HG03521 (cell line): ENCODE results near the gene MILR1.
"Not testable (repeated sequence)": the region's sequence is repeated elsewhere in the genome, so short reads cannot be mapped to it uniquely, and the experiment has no call there.

Experiments used
- ATAC-seq: cut with Tn5 transposase; IDR thresholded peaks from one replicate; pipeline ENCODE4 v1.9.1; 2021; ENCODE audit warnings: mild to moderate bottlenecking, moderate library complexity; ENCODE audit not compliant: unreplicated experiment

The MILR1 gene

DNA sequence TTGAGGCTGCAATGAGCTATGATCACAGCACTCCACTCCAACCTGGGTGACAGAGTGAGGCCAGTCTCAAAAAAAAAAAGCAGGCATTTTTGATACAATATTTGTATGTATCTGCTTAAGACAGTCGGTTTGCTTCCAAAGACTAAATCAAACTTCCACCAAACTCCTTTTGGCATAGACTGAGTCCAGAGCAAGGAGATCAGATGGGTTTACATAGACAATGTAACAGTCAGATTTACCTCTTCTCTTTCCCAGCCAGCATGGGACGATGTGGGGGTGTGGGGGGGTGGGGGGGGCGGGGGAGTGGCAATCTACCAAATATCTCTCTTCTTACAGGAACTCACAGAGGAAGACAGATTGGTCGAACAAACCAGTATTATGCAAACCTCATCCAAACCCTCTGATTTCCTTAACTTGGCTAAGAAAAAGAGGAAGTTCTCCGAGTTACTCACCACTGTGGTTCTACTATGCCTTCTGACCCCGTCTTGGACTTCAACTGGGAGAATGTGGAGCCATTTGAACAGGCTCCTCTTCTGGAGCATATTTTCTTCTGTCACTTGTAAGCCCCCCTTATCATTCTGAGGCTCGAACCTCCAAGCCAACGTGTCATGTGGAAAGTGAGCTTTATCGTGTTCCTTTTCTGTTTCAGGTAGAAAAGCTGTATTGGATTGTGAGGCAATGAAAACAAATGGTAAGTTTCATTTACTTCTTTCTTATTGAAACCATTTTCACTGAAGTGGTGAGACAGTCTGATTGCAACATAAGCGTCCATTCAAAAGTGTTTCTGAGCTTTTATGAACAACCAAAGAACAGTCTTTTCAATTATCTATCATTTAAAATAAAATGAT lies at the start of gene MILR1:
Gene MILR1 (plus strand): TSS at position 451 of the 848 bp plus-strand sequence. CDS start 54 bp downstream, at position 505.
- no peak for ATAC-seq

DNA sequence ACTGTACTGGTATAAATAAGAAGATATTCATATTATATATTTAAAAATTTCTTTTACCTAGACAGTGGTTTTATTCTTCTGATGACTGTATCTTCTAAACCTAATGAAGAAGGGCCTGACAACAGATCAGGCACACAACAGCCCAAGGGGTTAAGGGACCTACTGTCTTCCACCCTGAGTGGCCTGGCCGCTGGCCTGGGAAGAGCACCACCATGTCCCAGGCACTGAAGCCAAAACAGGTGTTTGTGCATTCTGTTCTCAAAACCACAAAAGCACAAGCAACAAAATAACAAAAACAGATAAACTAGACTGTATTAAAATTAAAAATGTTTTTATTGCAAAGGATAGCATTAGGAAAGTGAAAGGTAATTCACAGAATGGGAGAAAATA lies 49.2 kb upstream of the MILR1 start:
- ATAC-seq = no peak

DNA sequence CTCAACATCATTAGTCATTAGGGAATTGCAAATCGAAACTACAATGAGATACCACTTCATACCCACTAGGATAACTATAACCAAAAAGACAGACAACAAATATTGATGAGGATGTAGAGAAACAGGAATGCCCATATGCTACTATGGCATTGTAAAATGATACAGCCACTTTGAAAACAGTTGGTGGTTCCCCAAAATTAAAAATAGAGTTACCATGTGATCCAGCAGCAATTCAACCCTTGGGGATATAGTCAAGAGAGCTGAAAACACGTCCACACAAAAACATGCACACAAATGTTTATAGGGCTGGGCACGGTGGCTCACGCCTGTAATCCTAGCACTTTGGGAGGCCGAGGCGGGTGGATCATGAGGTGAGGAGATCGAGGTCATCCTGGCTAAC lies 48.3 kb upstream of the MILR1 start:
- ATAC-seq = no peak

DNA sequence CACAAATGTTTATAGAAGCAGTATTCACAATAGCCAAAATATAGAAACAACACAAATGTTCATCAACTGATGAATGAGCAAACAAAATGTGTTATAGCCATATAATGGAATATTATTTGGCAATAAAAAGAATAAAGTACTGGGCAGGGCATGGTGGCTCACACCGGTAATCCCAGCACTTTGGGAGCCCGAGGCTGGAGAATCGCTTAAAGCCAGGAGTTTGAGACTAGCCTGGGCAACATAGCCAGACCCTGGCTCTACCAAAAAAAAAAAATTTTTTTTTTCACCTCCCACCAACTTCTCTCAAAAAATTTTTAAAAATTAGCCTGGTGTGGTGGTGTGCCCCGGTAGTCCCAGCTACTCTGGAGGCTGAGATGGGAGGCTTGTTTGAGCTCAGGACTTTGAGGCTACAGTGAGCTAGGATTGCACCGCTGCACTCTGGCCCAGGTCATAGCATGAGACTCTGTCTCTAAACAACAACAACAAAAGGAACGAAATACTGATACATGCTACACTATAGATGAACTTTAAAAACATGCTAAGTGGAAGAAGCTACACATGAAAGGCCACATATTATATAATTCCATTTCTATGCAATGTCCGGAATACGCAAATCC lies 47.6 kb upstream of the MILR1 start:
- no peak for ATAC-seq

- ATAC-seq = no peak
These were observed 47.0 kb upstream of the MILR1 start for GRCh38 chr17:64401941-64402340.

- no peak for ATAC-seq
These were observed 46.4 kb upstream of the MILR1 start for GRCh38 chr17:64402469-64402868.

DNA sequence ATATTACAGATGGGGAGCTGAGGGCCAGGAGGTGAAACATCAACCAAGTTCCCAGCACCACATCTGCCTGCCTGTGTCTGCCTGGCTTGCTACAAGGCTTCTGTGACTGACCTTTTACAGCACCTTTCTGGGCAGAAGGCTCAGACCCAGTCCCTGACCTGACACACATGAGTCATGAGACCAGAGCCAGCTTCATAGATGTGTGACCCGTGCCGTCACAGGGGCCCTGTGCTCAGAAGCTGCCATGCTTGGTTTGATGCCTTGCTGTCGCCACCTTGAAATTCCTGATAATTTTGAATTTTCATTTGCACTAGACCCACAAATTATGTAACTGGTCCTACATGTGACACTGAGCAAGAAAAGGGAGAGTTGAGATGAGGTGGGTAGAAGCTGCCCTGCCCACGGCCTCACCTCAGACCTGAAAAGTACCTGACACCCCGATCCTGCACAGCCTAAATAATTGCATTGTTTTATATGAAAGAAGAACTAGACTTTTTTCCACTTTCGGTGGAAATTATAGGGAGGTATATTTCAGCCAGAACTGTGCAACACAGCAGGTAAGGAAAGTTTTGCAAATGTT lies 44.9 kb upstream of the MILR1 start:
- ATAC-seq = no peak

GRCh38 chr17:64406321-64407200 lies 42.4 kb upstream of the MILR1 start:
- ATAC-seq = no peak

GRCh38 chr17:64410750-64411490 lies 38.0 kb upstream of the MILR1 start:
- ATAC-seq = no peak

DNA sequence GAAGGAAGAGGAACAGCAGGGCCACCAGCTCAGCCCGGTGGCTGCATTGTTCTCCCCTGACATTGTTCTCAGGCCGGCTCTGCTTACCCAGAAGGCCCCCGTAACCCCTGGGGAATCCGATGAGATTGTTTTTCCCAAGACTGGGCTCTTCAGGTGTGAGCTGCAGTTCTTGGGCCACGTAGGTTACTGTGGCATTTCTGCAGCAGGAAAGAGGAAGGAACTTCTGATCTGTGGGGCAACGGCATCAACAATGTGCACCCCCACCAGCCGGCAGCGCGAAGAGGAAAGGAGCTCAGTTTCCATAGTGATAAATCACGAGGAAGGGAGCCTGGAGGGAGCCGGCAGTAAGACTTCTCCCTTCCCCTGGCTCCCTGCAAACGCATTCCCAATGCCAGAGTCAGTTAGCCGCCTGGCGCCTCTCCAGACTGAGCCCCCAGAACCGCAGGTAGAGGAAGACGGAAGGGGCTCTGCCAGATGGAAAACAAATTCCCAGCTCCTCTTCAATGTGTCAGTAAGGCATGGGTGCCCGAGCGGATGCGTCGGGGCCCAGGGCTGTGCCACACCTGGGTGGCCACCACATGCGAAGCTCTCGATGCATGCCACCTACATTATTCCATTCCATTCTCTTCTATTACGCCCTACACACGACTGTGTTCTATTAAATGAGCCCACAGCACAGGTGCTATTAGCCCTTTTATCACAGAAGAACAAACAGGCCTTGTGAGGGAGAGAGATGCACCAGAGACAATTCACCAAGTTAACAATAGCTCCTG lies 36.7 kb upstream of the MILR1 start:
- ATAC-seq = no peak

DNA sequence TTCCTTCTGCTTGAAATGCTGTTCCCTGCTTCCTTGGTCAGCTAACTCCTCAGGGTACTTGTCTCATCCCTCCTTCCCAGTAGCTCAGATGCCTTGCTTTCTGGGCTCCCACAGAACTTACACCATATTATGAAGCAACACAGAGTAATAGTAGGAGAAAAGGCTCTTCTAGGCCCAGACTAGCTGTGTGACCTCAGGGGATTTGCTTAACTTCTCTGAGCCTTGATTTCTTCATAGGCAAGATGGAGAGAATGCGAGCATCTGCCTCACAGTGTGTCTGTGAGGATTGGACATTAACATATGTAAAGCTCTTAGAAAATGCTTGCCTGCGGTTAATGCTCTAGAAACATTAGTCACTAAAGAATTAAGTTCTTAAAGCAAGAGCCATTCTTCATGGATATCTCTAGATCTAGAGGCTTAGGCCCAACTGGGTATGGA lies 36.0 kb upstream of the MILR1 start:
- no peak for ATAC-seq

GRCh38 chr17:64413513-64413912 lies 35.4 kb upstream of the MILR1 start:
- peak; percentile 82 for ATAC-seq

DNA sequence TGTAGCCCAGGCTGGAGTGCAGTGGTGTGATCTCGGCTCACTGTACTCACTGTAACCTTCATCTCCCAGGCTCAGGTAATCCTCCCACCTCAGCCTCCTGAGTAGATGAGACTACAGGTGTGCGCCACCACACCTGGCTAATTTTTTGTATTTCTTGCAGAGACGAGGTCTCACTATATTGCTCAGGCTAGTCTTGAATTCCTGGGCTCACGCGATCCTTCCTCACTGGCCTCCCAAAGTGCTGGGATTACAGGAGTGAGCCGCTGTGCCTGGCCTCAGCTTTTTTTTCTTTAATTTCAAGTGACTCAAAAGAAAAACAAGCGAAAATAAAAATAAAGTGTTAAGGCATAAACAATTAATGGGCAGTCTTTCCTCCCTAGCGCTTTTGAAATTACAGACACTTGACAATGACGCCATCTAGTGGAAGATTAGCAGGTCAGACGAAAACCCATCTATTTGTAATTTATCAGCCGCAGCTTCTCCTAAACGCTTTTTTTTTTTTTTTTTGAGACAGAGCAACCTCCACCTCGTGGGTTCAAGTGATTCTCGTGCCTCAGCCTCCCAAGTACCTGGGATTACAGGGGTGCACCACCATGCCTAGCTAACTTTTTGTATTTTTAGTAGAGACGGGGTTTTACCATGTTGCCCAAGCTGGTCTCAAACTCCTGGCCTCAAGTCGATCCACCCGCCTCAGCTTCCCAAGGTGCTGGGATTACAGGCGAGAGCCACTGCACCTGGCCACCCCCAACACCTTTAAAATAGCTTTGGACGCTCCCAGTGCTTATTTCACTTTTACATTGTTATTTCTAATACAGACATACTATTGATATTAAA lies 30.2 kb upstream of the MILR1 start:
- ATAC-seq = no peak

GRCh38 chr17:64420143-64420670 lies 28.7 kb upstream of the MILR1 start:
- no peak for ATAC-seq

DNA sequence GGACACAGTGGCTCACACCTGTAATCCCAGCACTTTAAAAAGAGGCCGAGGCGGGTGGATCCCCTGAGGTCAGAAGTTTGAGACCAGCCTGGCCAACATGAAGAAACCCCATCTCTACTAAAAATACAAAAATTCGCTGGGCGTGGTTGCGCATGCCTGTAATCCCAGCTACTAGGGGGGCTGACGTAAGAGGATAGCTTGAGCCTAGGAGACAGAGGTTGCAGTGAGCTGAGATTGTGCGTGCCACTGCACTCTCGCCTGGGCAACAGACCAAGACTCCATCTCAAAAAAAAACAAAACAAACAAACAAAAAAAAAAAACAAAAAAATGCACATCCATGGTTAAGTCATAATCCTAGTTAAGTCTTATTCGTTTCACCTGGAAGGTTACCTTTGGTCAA lies 26.8 kb upstream of the MILR1 start:
- ATAC-seq = not testable (repeated sequence)

DNA sequence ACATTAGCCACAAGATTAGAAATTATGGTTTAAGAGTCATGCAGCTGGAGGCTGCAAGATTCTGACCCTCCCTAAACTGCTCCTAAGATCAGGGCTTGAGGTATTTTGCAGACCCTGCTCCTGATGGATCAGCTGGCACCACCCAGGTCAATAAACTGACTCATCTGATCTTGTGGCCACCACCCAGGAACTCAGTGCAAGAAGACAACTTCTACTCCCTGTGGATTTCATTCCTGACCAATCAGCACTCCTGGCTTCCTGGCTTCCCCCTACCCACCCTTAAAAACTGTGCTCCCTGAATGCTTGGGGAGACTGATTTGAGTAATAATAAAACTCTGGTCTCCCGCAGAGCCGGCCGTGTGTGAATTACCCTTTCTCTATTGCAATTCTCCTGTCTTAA lies 25.0 kb upstream of the MILR1 start:
- ATAC-seq = no peak

GRCh38 chr17:64424324-64424849 lies 24.5 kb upstream of the MILR1 start:
- ATAC-seq = no peak

- no peak for ATAC-seq
These were observed 23.7 kb upstream of the MILR1 start for GRCh38 chr17:64425191-64425590.
